ENCODE measurements around the gene CLCN2. TPM values are rescaled to one million over a fixed set of nuclear protein-coding genes. Genes with fewer than 3 reads are reported as not detected.
A peak's percentile ranks its signal among the peaks of the same experiment; 100 is the strongest.

Gene CLCN2
- total and polyA plus RNA-seq, 10 donors = 1.6 to 6.4 (median 3.7) TPM

- TF ChIP-seq POLR2AphosphoS5 (IDR thresholded peaks at IDR 0.05) (no peak), POLR2A (IDR thresholded peaks at IDR 0.05) (no peak)
- Histone ChIP-seq H3K4me3 (no peak overlapping the region), H3K9me3 (no peaks in the 10 kb centered on the region), H3K27ac (no peak overlapping the region), H3K36me3 (peaks cover 0 to 16% (median 0%) of the 10 kb centered on the region in 6 donors), H3K4me1 (peaks cover 7 to 37% (median 16%) of the 10 kb centered on the region in 6 donors), H3K27me3 (replicated peaks in 1 of 7) (peaks cover 0 to 72% (median 36%) of the 10 kb centered on the region in 7 donors)
- 90 to 96% (median 94%) methylated on average over 15 of the region's 15 CpGs for WGBS, 5 donors
- intact Hi-C loops (cut with DNase I; ENCODE audit: low total_unique reads) = no loop called here
- DNase-seq = no peak
Measured at GRCh38 chr3:184383033-184383740, 21.8 kb upstream of the CLCN2 start.

- DNase-seq = no peak
- Histone ChIP-seq H3K27me3 (replicated peaks in 1 of 7) (peaks cover 0 to 79% (median 36%) of the 10 kb centered on the region in 7 donors), H3K27ac (peak overlapping the region in 1 of 8 donors; percentile 79), H3K36me3 (peaks cover 0 to 16% (median 0%) of the 10 kb centered on the region in 6 donors), H3K9me3 (no peaks in the 10 kb centered on the region), H3K4me1 (peaks cover 7 to 44% (median 18%) of the 10 kb centered on the region in 6 donors), H3K4me3 (no peak overlapping the region)
- TF ChIP-seq POLR2AphosphoS5 (IDR thresholded peaks at IDR 0.05) = no peak
- no peak for TF ChIP-seq CTCF (IDR thresholded peaks at IDR 0.05 in 8 of 11, conservative IDR thresholded peaks at IDR 0.05 in 3 of 11)
- TF ChIP-seq POLR2A (IDR thresholded peaks at IDR 0.05) = no peak
- WGBS, 5 donors = 84 to 97% (median 89%) methylated on average over 14 to 16 of the region's 16 CpGs
- intact Hi-C loops (cut with DNase I; ENCODE audit: low total_unique reads) = no loop called here
Measured at GRCh38 chr3:184382326-184383032, 21.1 kb upstream of the CLCN2 start.

- DNase-seq = no peak
- peaks cover 0 to 85% (median 36%) of the 10 kb centered on the region in 7 donors for H3K27me3 ChIP-seq (replicated peaks in 1 of 7)
- H3K27ac ChIP-seq = peak overlapping the region in 4 of 8 donors; percentile 37 to 79 (median 75)
- intact Hi-C loops (cut with DNase I; ENCODE audit: low total_unique reads) = no loop called here
- peak overlapping the region; percentile 0 to 73 (median 42) for H3K4me3 ChIP-seq
- TF ChIP-seq POLR2A (IDR thresholded peaks at IDR 0.05) = no peak
- peak in 2 of 3 donors; percentile 26 to 59 for TF ChIP-seq POLR2AphosphoS5 (IDR thresholded peaks at IDR 0.05)
- H3K4me1 ChIP-seq = peaks cover 7 to 48% (median 18%) of the 10 kb centered on the region in 6 donors
- peaks cover 0 to 11% (median 0%) of the 10 kb centered on the region in 6 donors for H3K36me3 ChIP-seq
- WGBS, 5 donors = 5 to 8% (median 6%) methylated on average over 23 to 55 of the region's 55 CpGs
- no peaks in the 10 kb centered on the region for H3K9me3 ChIP-seq
Measured at GRCh38 chr3:184381261-184382224, 20.1 kb upstream of the CLCN2 start.

GRCh38 chr3:184380627-184381260 is 19.3 kb upstream of the CLCN2 start:
- no peaks in the 10 kb centered on the region for H3K9me3 ChIP-seq
- peaks cover 0 to 7% (median 0%) of the 10 kb centered on the region in 6 donors for H3K36me3 ChIP-seq
- WGBS, 5 donors = 3 to 5% (median 5%) methylated on average over 18 to 42 of the region's 42 CpGs
- H3K27me3 ChIP-seq (replicated peaks in 1 of 7) = peaks cover 0 to 83% (median 36%) of the 10 kb centered on the region in 7 donors
- TF ChIP-seq POLR2AphosphoS5 (IDR thresholded peaks at IDR 0.05) = no peak
- no peak for TF ChIP-seq CTCF (IDR thresholded peaks at IDR 0.05 in 8 of 11, conservative IDR thresholded peaks at IDR 0.05 in 3 of 11)
- TF ChIP-seq POLR2A (IDR thresholded peaks at IDR 0.05) = no peak
- no peak for DNase-seq
- H3K27ac ChIP-seq = peak overlapping the region in 4 of 8 donors; percentile 41 to 79 (median 75)
- peak overlapping the region; percentile 27 to 73 (median 42) for H3K4me3 ChIP-seq
- peaks cover 7 to 48% (median 18%) of the 10 kb centered on the region in 6 donors for H3K4me1 ChIP-seq
- intact Hi-C loops (cut with DNase I; ENCODE audit: low total_unique reads) = no loop called here

All from spleen (tissue), 11 donors.